H9 (cell line): ENCODE data around the gene PROM1. TPM values are rescaled to one million over a fixed set of nuclear protein-coding genes. Genes with fewer than 3 reads are reported as not detected.

Experiments used
- DNase-seq: peaks from one replicate; pipeline ENCODE4 v3.0.0-alpha.2; 2017
- H2AFZ ChIP-seq: one replicate; pipeline ENCODE4 v1.6.1; 2013; ENCODE audit warnings: mild to moderate bottlenecking, low read length, control low read depth, moderate library complexity
- H2AK5ac ChIP-seq: 2 replicates; pipeline ENCODE4 v1.6.1; 2013; ENCODE audit warnings: low read length, control low read depth, mixed read lengths; ENCODE audit not compliant: insufficient read length
- H2BK120ac ChIP-seq: one replicate; pipeline ENCODE4 v1.6.1; 2013; ENCODE audit warnings: low read depth, mild to moderate bottlenecking, low read length, control low read depth, inconsistent platforms; ENCODE audit not compliant: poor library complexity, severe bottlenecking
- H2BK12ac ChIP-seq: 2 replicates; pipeline ENCODE4 v1.6.1; 2013; ENCODE audit warnings: low read length, control low read depth, mixed read lengths, low read depth; ENCODE audit not compliant: insufficient read length
- H2BK15ac ChIP-seq: 2 replicates; pipeline ENCODE4 v1.6.1; 2013; ENCODE audit warnings: low read depth, low read length, control low read depth
- H2BK20ac ChIP-seq: one replicate; pipeline ENCODE4 v1.6.1; 2013; ENCODE audit warnings: low read depth, mild to moderate bottlenecking, low read length, control low read depth, inconsistent platforms; ENCODE audit not compliant: poor library complexity, severe bottlenecking
- H2BK5ac ChIP-seq: 2 replicates; pipeline ENCODE4 v1.6.1; 2013; ENCODE audit warnings: low read length, control low read depth, mixed read lengths; ENCODE audit not compliant: insufficient read length
- H3K14ac ChIP-seq: 2 replicates; pipeline ENCODE4 v1.6.1; 2013; ENCODE audit warnings: low read length, control low read depth; ENCODE audit not compliant: insufficient read depth
- H3K18ac ChIP-seq: 2 replicates; pipeline ENCODE4 v1.6.1; 2013; ENCODE audit warnings: low read depth, mild to moderate bottlenecking, mixed read lengths, low read length, control low read depth; ENCODE audit not compliant: insufficient read length
- H3K23ac ChIP-seq: 2 replicates; pipeline ENCODE4 v1.6.1; 2013; ENCODE audit warnings: low read length, control low read depth, mixed read lengths, low read depth; ENCODE audit not compliant: insufficient read length
- H3K23me2 ChIP-seq: 2 replicates; pipeline ENCODE4 v1.6.1; 2013; ENCODE audit warnings: low read depth, mild to moderate bottlenecking, mixed read lengths, low read length, control low read depth; ENCODE audit not compliant: insufficient read length, poor library complexity, severe bottlenecking
- H3K27ac ChIP-seq: 2 replicates; pipeline ENCODE4 v1.5.1; 2013; ENCODE audit warnings: low read length, control low read depth, mixed read lengths, low read depth; ENCODE audit not compliant: insufficient read length
- H3K27me3 ChIP-seq: 2 replicates; pipeline ENCODE4 v1.6.1; 2013; ENCODE audit warnings: low read length, control low read depth, inconsistent platforms; ENCODE audit not compliant: insufficient read depth
- H3K4ac ChIP-seq: 2 replicates; pipeline ENCODE4 v1.6.1; 2013; ENCODE audit warnings: low read depth, mild to moderate bottlenecking, control low read depth, inconsistent platforms, low read length, moderate library complexity
- H3K4me1 ChIP-seq: 2 replicates; pipeline ENCODE4 v1.6.1; 2013; ENCODE audit warnings: low read length, control low read depth, inconsistent platforms; ENCODE audit not compliant: insufficient read depth
- H3K4me2 ChIP-seq: 2 replicates; pipeline ENCODE4 v1.6.1; 2013; ENCODE audit warnings: low read length, control low read depth, mixed read lengths; ENCODE audit not compliant: insufficient read length, insufficient read depth
- H3K56ac ChIP-seq: 2 replicates; pipeline ENCODE4 v1.6.1; 2013; ENCODE audit warnings: low read depth, mild to moderate bottlenecking, mixed read lengths, low read length, control low read depth; ENCODE audit not compliant: insufficient read length
- H3K79me1 ChIP-seq: 2 replicates; pipeline ENCODE4 v1.6.1; 2013; ENCODE audit warnings: low read depth, mild to moderate bottlenecking, moderate library complexity, low read length, control low read depth, inconsistent platforms; ENCODE audit not compliant: insufficient read depth, poor library complexity, severe bottlenecking
- H3K79me2 ChIP-seq: 2 replicates; pipeline ENCODE4 v1.6.1; 2013; ENCODE audit warnings: low read length, control low read depth, inconsistent platforms; ENCODE audit not compliant: insufficient read depth
- H3K9ac ChIP-seq: 2 replicates; pipeline ENCODE4 v1.6.1; 2013; ENCODE audit warnings: low read length, control low read depth, mixed read lengths; ENCODE audit not compliant: insufficient read length; ENCODE audit errors: extremely low read depth
- H3K9me3 ChIP-seq: one replicate; pipeline ENCODE4 v1.6.1; 2013; ENCODE audit warnings: low read depth, low read length, inconsistent platforms; ENCODE audit not compliant: control insufficient read depth
- H3T11ph ChIP-seq: one replicate; pipeline ENCODE4 v1.6.1; 2013; ENCODE audit warnings: mild to moderate bottlenecking, low read length, control low read depth, inconsistent platforms
- H4K20me1 ChIP-seq: one replicate; pipeline ENCODE4 v1.6.1; 2013; ENCODE audit not compliant: control insufficient read depth, insufficient read length, insufficient read depth
- H4K5ac ChIP-seq: 2 replicates; pipeline ENCODE4 v1.6.1; 2013; ENCODE audit warnings: low read depth, mild to moderate bottlenecking, mixed read lengths, low read length, control low read depth; ENCODE audit not compliant: insufficient read length
- H4K8ac ChIP-seq: replicated peaks from 2 replicates; pipeline ENCODE4 v1.6.1; 2013; ENCODE audit warnings: low read length, control low read depth, mixed read lengths, low read depth; ENCODE audit not compliant: insufficient read length
- H4K91ac ChIP-seq: 2 replicates; pipeline ENCODE4 v1.6.1; 2013; ENCODE audit warnings: low read depth, mild to moderate bottlenecking, moderate library complexity, mixed read lengths, low read length, control low read depth; ENCODE audit not compliant: insufficient read length
- H3K27ac Mint-ChIP-seq, 3 experiments: 2 replicates in 2 of 3; 3 replicates in 1 of 3; pipeline ENCODE4 v1.8.0; 2020 to 2021; ENCODE audit warnings: mixed read lengths in 3 of 3, mild to moderate bottlenecking in 1 of 3, moderate library complexity in 1 of 3
- H3K27me3 Mint-ChIP-seq: 2 replicates; pipeline ENCODE4 v1.8.0; 2021; ENCODE audit warnings: low read depth, mild to moderate bottlenecking, moderate library complexity, mixed read lengths
- H3K36me3 Mint-ChIP-seq, 3 experiments: 2 replicates in 2 of 3; 3 replicates in 1 of 3; pipeline ENCODE4 v1.8.0; 2020 to 2021; ENCODE audit warnings: low read depth in 3 of 3, mixed read lengths in 3 of 3; ENCODE audit not compliant: insufficient read depth in 1 of 3
- H3K4me1 Mint-ChIP-seq, 2 experiments: 2 replicates each; pipeline ENCODE4 v1.8.0; 2020; ENCODE audit warnings: mixed read lengths in 2 of 2
- H3K4me3 Mint-ChIP-seq, 2 experiments: 2 replicates in 1 of 2; 3 replicates in 1 of 2; pipeline ENCODE4 v1.8.0; 2020 to 2021; ENCODE audit warnings: mild to moderate bottlenecking in 2 of 2, mixed read lengths in 2 of 2, moderate library complexity in 1 of 2
- H3K9me3 Mint-ChIP-seq, 2 experiments: 2 replicates in 1 of 2; 3 replicates in 1 of 2; pipeline ENCODE4 v1.8.0; 2020; ENCODE audit warnings: mild to moderate bottlenecking in 2 of 2, mixed read lengths in 2 of 2, moderate library complexity in 1 of 2
- CTCF ChIP-seq: fragments of 200-600 bp; sonication (generic); conservative IDR thresholded peaks from 3 replicates; pipeline ENCODE4 v1.8.0; 2021; ENCODE audit warnings: antibody characterized with exemption, mild to moderate bottlenecking
- WGBS: extraction: QIAGEN DNeasy Blood & Tissue Kit; methylation state at CpG from one replicate; pipeline ENCODE4 v1.1.7; 2013; ENCODE audit warnings: missing lambda C conversion rate, low lambda C conversion rate, mixed read lengths; ENCODE audit not compliant: insufficient read length; ENCODE audit errors: extremely low coverage; 5-methylcytosine and 5-hydroxymethylcytosine counted together
- total RNA-seq: library from RNA; stranded (reverse); gene quantifications from 2 replicates; pipeline ENCODE4 v1.2.1, GENCODE V29; 2021

Gene PROM1
- total RNA-seq, 1 experiment from 2014 or later, result 98.3 TPM

GRCh38 chr4:16027114-16027513 lies 56.7 kb downstream of the PROM1 start:
- Histone ChIP-seq H2BK5ac (no peak overlapping the region), H2AK5ac (no peak overlapping the region), H3K9ac (no peak overlapping the region), H2BK15ac (no peak overlapping the region), H3K18ac (no peak overlapping the region), H4K20me1 (no peaks in the 10 kb centered on the region), H3K4ac (no peak overlapping the region), H4K91ac (no peak overlapping the region), H3K79me1 (no peaks in the 10 kb centered on the region), H3K27ac (no peak overlapping the region), H3K4me2 (no peak overlapping the region), H4K5ac (no peak overlapping the region), H3K27me3 (no peaks in the 10 kb centered on the region), H3K23ac (no peak overlapping the region), H2AFZ (no peak overlapping the region), H3K79me2 (no peaks in the 10 kb centered on the region), H3K9me3 (no peaks in the 10 kb centered on the region), H4K8ac (no peak overlapping the region), H3K4me1 (peaks cover 4% of the 10 kb centered on the region; the same call in 1 of the 2 replicates), H3K56ac (no peak overlapping the region), H2BK120ac (no peak overlapping the region), H3K23me2 (no peaks in the 10 kb centered on the region), H2BK20ac (no peak overlapping the region), H3T11ph (no peak overlapping the region), H3K14ac (no peak overlapping the region), H2BK12ac (no peak overlapping the region)
- no peak for DNase-seq
- Mint-ChIP-seq H3K9me3 (no peaks in the 10 kb centered on the region), H3K4me1 (peaks cover 14 to 22% of the 10 kb centered on the region in 2 experiments), H3K27ac (peak overlapping the region in 2 of 3 experiments; percentile 32 to 59; a peak in 1 of 7 replicates), H3K36me3 (peaks cover 13 to 31% (median 24%) of the 10 kb centered on the region in 3 experiments; a peak in 6 of 7 replicates), H3K4me3 (no peak overlapping the region), H3K27me3 (no peaks in the 10 kb centered on the region)
- TF ChIP-seq CTCF, result no peak
- WGBS, result no CpG with 5 or more reads among the region's 2 CpGs
